ENCODE data around the gene MZT2B.
"Not testable (repeated sequence)": the region's sequence is repeated elsewhere in the genome, so short reads cannot be mapped to it uniquely, and the experiment has no call there.

- TF ChIP-seq POLR2A, POLR2AphosphoS5 (IDR thresholded peaks at IDR 0.05): not testable (repeated sequence)
Measured at GRCh38 chr2:130159376-130159775, 22.7 kb upstream of the MZT2B start.
